Dermis blood vessel endothelial cell (primary cell): ENCODE data around the gene PHLPP1. TPM values are rescaled to one million over a fixed set of nuclear protein-coding genes. Genes with fewer than 3 reads are reported as not detected.
"Not testable (repeated sequence)": the region's sequence is repeated elsewhere in the genome, so short reads cannot be mapped to it uniquely, and the experiment has no call there.

Experiments used
- DNase-seq: peaks from one replicate; pipeline ENCODE4 v3.0.0; 2010
- total RNA-seq: library from RNA; depleted of rRNA; stranded (reverse); fragments of >200 nt; gene quantifications from 2 replicates; pipeline ENCODE4 v1.2.3, GENCODE V29; 2014

Gene PHLPP1
- total RNA-seq, 1 donor from 2014 or later, result 9.4 TPM

DNA sequence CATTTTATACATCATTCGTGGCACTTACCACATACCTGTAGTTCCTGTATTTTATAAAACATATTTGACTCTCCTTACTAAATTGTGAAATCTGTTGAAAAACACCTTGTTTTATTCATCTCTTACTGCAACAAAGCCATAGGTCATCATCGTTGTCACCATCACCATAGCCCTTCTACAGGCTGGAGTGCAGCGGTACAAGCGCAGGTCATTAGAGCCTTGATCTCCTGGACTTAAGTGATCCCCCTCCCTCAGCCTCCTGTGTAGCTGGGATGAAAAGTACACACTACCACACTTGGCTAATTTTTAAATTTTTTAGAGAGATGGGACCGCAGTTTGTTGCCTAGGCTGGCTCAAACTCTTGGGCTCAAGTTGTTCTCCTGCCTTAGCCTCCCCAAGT, 184.2 kb downstream of the PHLPP1 start:
- no peak for DNase-seq

DNA sequence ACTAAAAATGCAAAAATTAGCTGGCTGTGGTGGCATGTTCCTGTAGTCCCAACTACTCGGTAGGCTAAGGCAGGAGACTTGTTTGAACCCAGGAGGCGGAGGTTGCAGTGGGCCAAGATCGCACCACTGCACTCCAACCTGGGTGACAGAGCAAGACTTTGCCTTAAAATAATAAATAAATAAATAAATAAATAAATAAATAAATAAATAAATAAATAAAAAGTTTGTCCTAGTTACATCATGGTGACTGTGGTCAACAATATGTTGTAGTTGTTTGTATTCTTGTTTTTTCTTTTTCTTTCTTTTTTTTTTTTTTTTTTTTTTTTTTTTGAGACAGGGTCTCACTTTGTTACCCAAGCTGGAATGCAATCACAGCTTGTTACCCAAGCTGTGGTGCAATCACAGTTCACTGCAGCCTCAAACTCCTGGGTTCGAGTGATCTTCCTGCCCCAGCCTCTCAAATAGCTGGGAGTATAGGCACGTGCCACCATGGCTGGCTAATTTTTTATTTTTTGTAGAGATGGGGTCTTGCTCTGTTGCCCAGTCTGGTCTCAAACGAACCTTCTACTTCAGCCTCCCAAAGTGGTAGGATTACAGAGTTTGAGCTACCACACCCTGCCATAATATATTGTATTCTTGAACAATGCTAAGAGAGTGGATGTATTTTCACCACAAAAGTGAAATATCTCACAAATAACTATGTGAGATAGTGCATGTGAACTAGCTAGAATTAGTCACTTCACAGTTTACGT, 185.0 kb downstream of the PHLPP1 start:
- DNase-seq, result no peak

DNA sequence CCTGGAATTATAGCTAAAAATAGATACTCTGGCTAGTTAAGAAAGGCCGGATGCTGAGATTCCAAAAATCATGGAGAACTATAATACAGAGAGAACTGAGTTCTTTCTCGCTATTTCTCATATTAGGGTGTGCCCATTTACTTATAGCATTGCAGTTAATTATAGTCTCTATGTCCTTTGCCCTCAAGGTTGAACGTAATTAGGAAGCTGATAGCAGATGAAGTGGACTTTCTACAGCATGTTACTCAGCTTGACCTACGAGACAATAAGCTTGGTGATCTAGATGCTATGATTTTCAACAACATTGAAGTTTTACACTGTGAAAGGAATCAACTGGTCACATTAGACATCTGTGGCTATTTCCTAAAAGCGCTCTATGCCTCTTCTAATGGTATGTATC, 187.4 kb downstream of the PHLPP1 start:
- DNase-seq, result no peak

DNA sequence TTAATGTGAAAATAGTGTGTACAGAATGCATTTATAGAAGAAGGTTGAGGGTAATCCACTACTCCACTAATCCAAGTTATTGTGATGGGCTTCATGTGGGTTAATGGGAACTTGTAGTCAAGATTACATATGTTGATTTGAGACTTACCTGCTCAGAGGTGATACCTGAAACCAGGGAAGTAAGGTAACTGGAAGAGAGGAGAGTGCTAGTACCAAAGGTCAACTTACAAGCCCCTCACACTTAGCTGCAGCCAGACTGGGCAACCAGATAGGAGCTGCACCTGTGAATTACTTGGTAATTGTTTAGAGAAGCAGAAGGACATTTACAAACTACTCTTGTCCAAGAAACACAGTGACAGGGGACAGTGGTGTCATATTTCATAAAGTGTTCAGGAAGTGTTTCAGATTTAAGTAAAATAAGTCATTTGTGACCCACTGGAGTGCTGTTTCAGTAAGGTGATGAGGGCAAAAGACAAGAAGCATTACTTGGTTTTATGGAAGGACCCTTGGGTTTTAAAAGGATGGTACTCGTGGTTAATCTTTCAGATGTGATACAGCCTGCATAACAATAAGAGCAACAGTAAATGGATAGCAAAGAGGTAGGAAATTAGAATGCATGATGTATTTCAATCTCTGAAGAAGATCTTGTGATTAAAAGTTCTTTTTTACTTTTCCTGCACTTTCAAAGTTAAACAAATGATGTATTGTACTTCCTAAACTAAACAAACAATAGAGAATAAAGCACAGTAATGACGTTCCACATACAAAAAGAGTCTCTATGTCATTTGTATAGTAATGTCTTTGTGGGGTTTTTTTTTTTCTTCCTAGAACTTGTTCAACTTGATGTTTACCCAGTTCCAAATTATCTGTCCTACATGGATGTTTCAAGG, 189.3 kb downstream of the PHLPP1 start:
- peak; percentile 22 for DNase-seq

DNA sequence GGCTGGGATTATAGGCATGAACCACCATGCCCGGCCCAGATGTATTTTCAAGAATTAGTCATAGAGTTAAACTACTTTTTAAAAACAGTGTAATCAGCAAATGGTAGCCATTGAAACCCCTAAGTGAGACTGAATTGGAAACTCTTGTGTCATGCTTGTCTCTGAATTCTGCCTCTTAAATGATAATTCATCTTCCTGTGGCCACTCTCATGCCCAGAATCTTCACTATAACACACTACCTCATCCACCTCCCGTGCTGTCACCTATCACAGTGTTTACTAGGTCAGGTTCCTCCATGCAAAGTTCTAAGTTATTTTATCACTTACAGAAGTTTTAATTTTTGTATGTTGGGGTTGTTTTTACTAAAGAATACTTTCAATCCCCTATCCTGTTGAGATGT, 197.5 kb downstream of the PHLPP1 start:
- DNase-seq, result no peak

GRCh38 chr18:62913824-62914223, 198.5 kb downstream of the PHLPP1 start:
- DNase-seq, result not testable (repeated sequence)

DNA sequence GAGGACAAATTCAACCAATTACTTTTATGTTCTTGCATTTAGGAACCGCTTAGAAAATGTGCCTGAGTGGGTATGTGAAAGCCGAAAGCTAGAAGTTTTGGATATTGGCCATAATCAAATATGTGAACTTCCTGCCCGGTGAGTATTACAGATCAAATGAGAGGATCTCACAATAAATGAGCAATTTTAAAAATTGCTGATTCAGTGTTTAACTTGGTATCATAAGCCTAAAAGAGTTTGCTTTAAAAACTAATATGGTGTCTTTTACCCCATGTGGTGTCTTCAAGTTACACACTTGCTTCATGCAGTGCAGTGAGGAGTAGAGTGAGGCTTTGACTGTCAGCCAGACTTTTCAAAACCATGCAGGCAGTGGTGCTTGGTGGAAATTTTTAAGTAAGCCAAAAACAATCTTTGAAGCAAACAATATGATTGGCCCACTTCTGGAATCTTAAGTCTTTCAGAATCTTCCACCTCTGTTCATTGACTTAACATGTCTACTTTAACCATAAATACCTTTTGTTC, 199.6 kb downstream of the PHLPP1 start:
- no peak for DNase-seq

GRCh38 chr18:62918361-62918760, 203.0 kb downstream of the PHLPP1 start:
- DNase-seq, result no peak

- no peak for DNase-seq
Measured at GRCh38 chr18:62919109-62919838, 203.9 kb downstream of the PHLPP1 start.

- DNase-seq, result no peak
Measured at GRCh38 chr18:62925031-62925688, 209.8 kb downstream of the PHLPP1 start.

- DNase-seq, result no peak
Measured at GRCh38 chr18:62928326-62928725, 213.0 kb downstream of the PHLPP1 start.

DNA sequence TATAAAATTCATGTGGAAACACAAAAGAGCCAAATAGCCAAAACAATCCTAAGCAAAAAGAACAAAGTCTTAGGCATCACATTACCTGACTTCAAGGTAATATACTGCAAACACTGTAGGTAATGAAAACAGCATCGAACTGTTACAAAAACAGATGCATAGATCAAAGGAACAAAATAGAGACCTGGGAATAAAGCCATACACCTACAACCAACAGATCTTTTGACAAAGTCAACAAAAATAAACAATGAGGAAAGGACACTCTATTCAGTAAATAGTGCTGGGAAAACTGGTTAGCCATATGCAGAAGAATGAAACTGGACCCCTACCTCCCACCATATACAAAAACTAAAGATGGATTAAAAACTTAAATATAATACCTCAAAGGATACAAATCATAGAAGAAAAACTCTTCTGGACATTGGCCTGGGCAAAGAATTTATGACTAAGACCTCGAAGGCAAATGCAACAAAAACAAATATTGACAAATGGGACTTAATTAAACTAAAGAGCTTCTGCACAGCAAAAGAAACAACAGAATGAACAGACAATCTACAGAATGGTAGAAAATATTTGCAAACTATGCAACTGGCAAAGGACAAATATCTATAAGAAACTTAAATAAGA, 218.0 kb downstream of the PHLPP1 start:
- no peak for DNase-seq

DNA sequence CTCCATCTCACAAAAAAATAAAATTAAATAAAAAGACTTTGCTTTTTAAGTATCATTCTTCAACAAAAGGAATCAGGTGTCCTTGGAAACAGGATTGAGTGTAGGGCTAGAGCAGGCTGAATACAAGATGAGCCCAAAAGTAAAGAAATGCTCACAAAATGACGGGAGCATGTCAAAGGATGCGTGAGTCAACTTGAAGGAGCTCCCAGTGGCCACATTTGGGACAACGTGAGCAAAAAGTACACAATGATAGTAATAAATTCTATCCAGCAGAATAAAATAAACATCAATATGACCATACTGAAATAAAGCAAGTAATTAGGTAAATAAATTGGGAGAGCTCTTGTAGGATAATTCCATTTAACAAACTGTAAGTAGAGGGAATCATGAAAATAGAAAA, 220.7 kb downstream of the PHLPP1 start:
- DNase-seq, result no peak

GRCh38 chr18:62937065-62937464, 221.7 kb downstream of the PHLPP1 start:
- DNase-seq, result no peak

GRCh38 chr18:62938006-62938405, 222.7 kb downstream of the PHLPP1 start:
- no peak for DNase-seq

- no peak for DNase-seq
Measured at GRCh38 chr18:62938487-62938886, 223.1 kb downstream of the PHLPP1 start.

- DNase-seq, result peak; percentile 83
Measured at GRCh38 chr18:62939433-62939832, 224.1 kb downstream of the PHLPP1 start.

- DNase-seq, result no peak
Measured at GRCh38 chr18:62939926-62940325, 224.6 kb downstream of the PHLPP1 start.

DNA sequence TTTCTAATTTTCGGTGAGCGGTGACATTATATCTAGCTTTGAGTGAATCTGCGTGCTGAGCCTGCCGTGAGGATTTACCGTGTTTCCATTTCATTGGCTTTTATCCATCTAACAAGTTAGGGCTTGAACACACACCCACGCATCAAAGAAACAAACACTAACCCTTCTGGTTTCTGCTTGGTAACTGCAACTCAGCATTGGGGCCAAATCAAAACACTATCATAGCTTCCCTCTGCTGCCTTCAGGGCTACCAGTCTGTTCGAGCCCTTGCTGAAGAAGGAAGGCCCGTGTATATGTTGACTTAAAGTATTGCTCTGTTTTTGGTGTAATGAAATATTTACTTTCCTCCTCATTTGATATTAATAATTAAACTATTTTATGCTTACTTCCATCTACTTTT, 227.2 kb downstream of the PHLPP1 start:
- no peak for DNase-seq

DNA sequence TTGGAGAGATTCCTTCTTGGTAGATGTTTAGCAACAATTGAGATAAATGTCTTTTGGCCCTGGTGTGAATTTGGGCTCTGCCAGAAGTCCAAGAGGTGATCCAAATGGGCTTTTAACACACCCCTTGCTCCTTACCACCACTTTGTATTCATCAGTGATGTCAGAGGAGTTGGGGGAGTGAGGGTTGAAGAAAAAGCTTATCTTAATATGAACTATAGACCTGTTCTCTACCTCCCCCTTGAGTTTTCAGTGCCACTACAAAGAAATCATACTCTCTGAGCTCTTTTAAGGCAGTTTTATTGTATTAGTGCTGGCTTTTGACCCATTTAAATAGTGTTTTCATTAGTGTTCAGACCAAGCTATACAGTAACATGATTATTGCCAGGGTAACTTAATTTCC, 229.1 kb downstream of the PHLPP1 start:
- peak; percentile 39 for DNase-seq

- DNase-seq, result no peak
Measured at GRCh38 chr18:62948788-62949187, 233.4 kb downstream of the PHLPP1 start.

DNA sequence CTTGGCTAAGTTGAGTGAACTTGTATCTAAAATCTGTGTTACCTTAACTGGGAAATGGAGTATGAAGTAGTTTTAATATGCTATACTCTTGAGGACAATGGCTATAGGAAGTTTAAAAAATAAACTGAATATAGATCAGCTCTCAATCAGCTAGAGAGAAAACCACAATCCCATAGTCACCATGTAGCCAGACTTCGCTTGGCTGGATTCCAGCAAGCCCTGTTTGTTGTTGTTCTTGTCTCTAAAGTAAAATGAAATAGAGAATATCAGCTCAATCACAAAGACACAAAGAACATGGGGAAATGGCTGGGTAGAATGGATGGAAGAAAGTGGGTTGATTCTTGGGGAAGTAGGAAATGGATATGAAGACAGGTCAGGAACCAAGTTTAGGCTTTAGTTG, 234.9 kb downstream of the PHLPP1 start:
- no peak for DNase-seq
